RWPE1 (cell line): Measurements from ENCODE around the gene WDFY2.
"Not testable (repeated sequence)": the region's sequence is repeated elsewhere in the genome, so short reads cannot be mapped to it uniquely, and the experiment has no call there.

Source experiments
- CTCF ChIA-PET: fragments of 350-600 bp; sonication (Branson Sonifier 250); formaldehyde crosslinking; extraction: SDS; loops from one replicate; lab custom pipeline; 2021; lab: Yijun Ruan, JAX
- POLR2A ChIA-PET: fragments of 400-600 bp; formaldehyde crosslinking; extraction: SDS; loops from one replicate; lab custom pipeline; 2020; ENCODE audit warnings: antibody characterized with exemption; ENCODE audit not compliant: low non-redundant PET; lab: Yijun Ruan, JAX
- DNase-seq: peaks from one replicate; pipeline ENCODE4 v3.0.0; 2012; ENCODE audit warnings: low spot score
- H3K27ac ChIP-seq: fragments of 450-650 bp; 2 replicates; pipeline ENCODE4 v1.5.1; 2017
- TF ChIP-seq, protein P1 (sequence below): fragments of 450-650 bp; conservative IDR thresholded peaks from 2 replicates; pipeline ENCODE4 v1.5.1; 2017; ENCODE audit warnings: low read depth, mild to moderate bottlenecking

Gene WDFY2

GRCh38 chr13:51583875-51584730 lies at the start of gene WDFY2:
WDFY2 (plus strand) TSS chr13:51584462; CDS start chr13:51584688, 226 bp downstream.
- peak; percentile 98 for DNase-seq
- peak within 1 kb of the TSS; percentile 99 for H3K27ac ChIP-seq
- ChIA-PET CTCF (no interaction called here), POLR2A (interaction anchor here (0.8 kb wide), 1 partner anchor 131 kb away, joined by 4 read pairs; no protein-coding TSS in a partner anchor)
- TF ChIP-seq, protein P1, sequence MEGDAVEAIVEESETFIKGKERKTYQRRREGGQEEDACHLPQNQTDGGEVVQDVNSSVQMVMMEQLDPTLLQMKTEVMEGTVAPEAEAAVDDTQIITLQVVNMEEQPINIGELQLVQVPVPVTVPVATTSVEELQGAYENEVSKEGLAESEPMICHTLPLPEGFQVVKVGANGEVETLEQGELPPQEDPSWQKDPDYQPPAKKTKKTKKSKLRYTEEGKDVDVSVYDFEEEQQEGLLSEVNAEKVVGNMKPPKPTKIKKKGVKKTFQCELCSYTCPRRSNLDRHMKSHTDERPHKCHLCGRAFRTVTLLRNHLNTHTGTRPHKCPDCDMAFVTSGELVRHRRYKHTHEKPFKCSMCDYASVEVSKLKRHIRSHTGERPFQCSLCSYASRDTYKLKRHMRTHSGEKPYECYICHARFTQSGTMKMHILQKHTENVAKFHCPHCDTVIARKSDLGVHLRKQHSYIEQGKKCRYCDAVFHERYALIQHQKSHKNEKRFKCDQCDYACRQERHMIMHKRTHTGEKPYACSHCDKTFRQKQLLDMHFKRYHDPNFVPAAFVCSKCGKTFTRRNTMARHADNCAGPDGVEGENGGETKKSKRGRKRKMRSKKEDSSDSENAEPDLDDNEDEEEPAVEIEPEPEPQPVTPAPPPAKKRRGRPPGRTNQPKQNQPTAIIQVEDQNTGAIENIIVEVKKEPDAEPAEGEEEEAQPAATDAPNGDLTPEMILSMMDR, result no peak

- POLR2A ChIA-PET, result no interaction called here
- TF ChIP-seq, protein P1, result no peak
- CTCF ChIA-PET, result no interaction called here
- no peak overlapping the region for H3K27ac ChIP-seq
- no peak for DNase-seq
Observed at GRCh38 chr13:51538591-51539179, 45.6 kb upstream of the WDFY2 start.

DNA sequence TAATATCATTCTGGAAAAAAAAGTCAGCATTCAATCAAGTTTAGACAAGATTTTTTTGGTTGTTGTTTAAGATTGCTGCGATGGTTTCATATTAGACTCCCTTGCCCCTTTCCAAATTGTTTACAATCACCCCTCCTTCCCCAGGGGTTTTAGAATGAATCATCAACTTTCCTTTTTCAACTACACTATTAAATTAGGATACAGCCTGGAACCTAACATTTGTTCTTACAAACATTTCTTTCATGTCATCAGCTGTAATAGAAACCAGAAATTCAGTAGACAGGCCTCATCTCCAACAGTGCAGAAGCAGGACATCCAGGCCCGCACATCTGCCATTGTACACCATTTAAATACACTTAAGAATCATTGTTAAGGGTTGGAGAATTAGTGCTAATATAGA lies 44.4 kb upstream of the WDFY2 start:
- no peak for DNase-seq
- TF ChIP-seq, protein P1, result no peak
- POLR2A ChIA-PET, result no interaction called here
- CTCF ChIA-PET, result no interaction called here
- no peak overlapping the region for H3K27ac ChIP-seq

DNA sequence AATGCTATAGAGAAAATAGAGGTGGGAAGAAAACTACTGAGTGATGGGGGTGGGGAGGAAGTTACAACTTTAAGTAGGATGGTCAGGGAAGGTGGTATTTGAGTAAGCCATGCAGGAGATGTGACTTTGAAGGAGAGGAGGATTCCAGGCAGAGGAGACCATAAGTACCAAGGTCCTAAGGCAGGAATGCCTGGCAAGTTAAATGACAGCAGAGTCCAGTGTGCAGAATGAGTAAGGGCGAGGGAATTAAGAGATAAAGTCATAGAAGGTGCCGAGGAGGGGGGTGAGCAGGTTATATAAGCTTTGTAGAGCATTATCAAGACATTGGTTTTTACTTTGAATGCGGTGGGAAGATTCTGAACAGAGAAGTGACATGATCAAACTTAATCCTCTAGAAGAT lies 43.2 kb upstream of the WDFY2 start:
- POLR2A ChIA-PET, result no interaction called here
- TF ChIP-seq, protein P1, result no peak
- H3K27ac ChIP-seq, result no peak overlapping the region
- DNase-seq, result no peak
- CTCF ChIA-PET, result no interaction called here

DNA sequence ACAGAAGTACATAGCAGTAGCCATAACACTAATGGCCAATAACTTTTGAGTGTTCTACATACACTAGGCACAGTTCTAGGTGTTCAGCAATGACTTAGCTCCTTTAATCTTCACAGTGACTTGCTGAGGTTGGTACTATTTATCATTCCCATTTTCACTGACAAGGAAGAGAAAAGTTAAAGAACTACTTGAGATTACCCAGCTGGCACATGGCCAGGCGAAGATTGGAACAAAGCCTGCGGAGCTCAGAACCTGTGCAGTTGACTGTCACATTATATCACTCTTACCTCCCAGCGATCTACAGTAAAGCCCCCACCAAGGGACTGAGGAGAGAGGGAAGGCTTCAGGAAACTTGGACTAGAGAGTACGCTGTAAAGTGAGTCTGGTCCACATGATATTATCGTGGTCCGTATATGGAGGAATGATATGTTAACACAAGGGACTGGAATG lies 42.4 kb upstream of the WDFY2 start:
- no peak overlapping the region for H3K27ac ChIP-seq
- ChIA-PET POLR2A (no interaction called here), CTCF (no interaction called here)
- TF ChIP-seq, protein P1, result no peak
- no peak for DNase-seq

GRCh38 chr13:51542346-51543242 lies 41.7 kb upstream of the WDFY2 start:
- DNase-seq, result no peak
- POLR2A ChIA-PET, result no interaction called here
- CTCF ChIA-PET, result no interaction called here
- TF ChIP-seq, protein P1, result no peak
- no peak overlapping the region for H3K27ac ChIP-seq

- DNase-seq, H3K27ac ChIP-seq, CTCF ChIA-PET, POLR2A ChIA-PET: not testable (repeated sequence)
Observed at GRCh38 chr13:51545446-51545845, 38.8 kb upstream of the WDFY2 start.
